ENCODE results near the gene DNAJB1. TPM values are rescaled to one million over a fixed set of nuclear protein-coding genes. Genes with fewer than 3 reads are reported as not detected.

Gene DNAJB1
- total RNA-seq, 4 donors from 2014 or later = 12.3 to 27.3 (median 16.6) TPM

GRCh38 chr19:14519860-14520407 lies 1.7 kb upstream of the DNAJB1 start:
- ATAC-seq (no peak), DNase-seq (no peak)
- Histone ChIP-seq H3K4me3 (no peak overlapping the region), H3K27me3 (no peaks in the 10 kb centered on the region), H3K4me1 (peaks cover 30% of the 10 kb centered on the region in 2 donors), H3K9me3 (no peaks in the 10 kb centered on the region), H3K36me3 (peaks cover 0 to 16% of the 10 kb centered on the region in 2 donors), H3K27ac (peak overlapping the region; percentile 95 to 100 (median 98))
- TF ChIP-seq POLR2A (IDR thresholded peaks at IDR 0.05) (no peak), CTCF (IDR thresholded peaks at IDR 0.05 in 4 of 5, conservative IDR thresholded peaks at IDR 0.05 in 1 of 5) (no peak)
- intact Hi-C loops (cut with DNase I; ENCODE audit: low total_unique reads) (loop anchor here (5.0 kb wide), 1 partner anchor 138 kb away; the partner anchor contains the start of gene ADGRE5), in situ Hi-C loops (cut with MboI; ENCODE audit: low sequenced_read_pairs in 4 of 4) (loop anchor here in 1 of 4 donors (10.0 kb wide), 1 partner anchor 45 kb away; no protein-coding TSS in a partner anchor)

GRCh38 chr19:14519245-14519859 lies 1.2 kb upstream of the DNAJB1 start:
- TF ChIP-seq POLR2A (IDR thresholded peaks at IDR 0.05) (no peak), CTCF (IDR thresholded peaks at IDR 0.05 in 4 of 5, conservative IDR thresholded peaks at IDR 0.05 in 1 of 5) (no peak)
- Histone ChIP-seq H3K4me3 (peak overlapping the region in 3 of 4 donors; percentile 40 to 59 (median 52)), H3K27me3 (no peaks in the 10 kb centered on the region), H3K4me1 (peaks cover 31 to 33% of the 10 kb centered on the region in 2 donors), H3K36me3 (peaks cover 0 to 22% of the 10 kb centered on the region in 2 donors), H3K9me3 (no peaks in the 10 kb centered on the region), H3K27ac (peak overlapping the region; percentile 95 to 100 (median 98))
- in situ Hi-C loops (cut with MboI; ENCODE audit: low sequenced_read_pairs in 4 of 4) = loop anchor here in 1 of 4 donors (10.0 kb wide), 1 partner anchor 45 kb away; no protein-coding TSS in a partner anchor
- DNase-seq (no peak), ATAC-seq (no peak)
- intact Hi-C loops (cut with DNase I; ENCODE audit: low total_unique reads) = loop anchor here (5.0 kb wide), 1 partner anchor 137 kb away; the partner anchor contains the start of gene ADGRE5

- peak; percentile 18 to 28 for ATAC-seq
- DNase-seq = no peak
- no peaks in the 10 kb centered on the region for H3K27me3 ChIP-seq
- in situ Hi-C loops (cut with MboI; ENCODE audit: low sequenced_read_pairs in 4 of 4) (loop anchor here in 1 of 4 donors (10.0 kb wide), 1 partner anchor 47 kb away; no protein-coding TSS in a partner anchor), intact Hi-C loops (cut with DNase I; ENCODE audit: low total_unique reads) (loop anchor here (5.0 kb wide), 1 partner anchor 135 kb away; the partner anchor contains the start of gene ADGRE5)
- H3K36me3 ChIP-seq = peaks cover 0 to 22% of the 10 kb centered on the region in 2 donors
- peaks cover 31 to 33% of the 10 kb centered on the region in 2 donors for H3K4me1 ChIP-seq
- no peaks in the 10 kb centered on the region for H3K9me3 ChIP-seq
- peak overlapping the region; percentile 96 to 100 (median 100) for H3K27ac ChIP-seq
- H3K4me3 ChIP-seq = peak overlapping the region; percentile 68 to 99 (median 88)
- TF ChIP-seq CTCF (IDR thresholded peaks at IDR 0.05 in 4 of 5, conservative IDR thresholded peaks at IDR 0.05 in 1 of 5) (no peak), POLR2A (IDR thresholded peaks at IDR 0.05) (no peak)
Measured at GRCh38 chr19:14517446-14517839, 754 bp downstream of the DNAJB1 start.

GRCh38 chr19:14516746-14517438 lies 1.3 kb downstream of the DNAJB1 start:
- intact Hi-C loops (cut with DNase I; ENCODE audit: low total_unique reads) = loop anchor here (5.0 kb wide), 1 partner anchor 135 kb away; the partner anchor contains the start of gene ADGRE5
- no peak for DNase-seq
- Histone ChIP-seq H3K9me3 (no peaks in the 10 kb centered on the region), H3K4me1 (peaks cover 31 to 33% of the 10 kb centered on the region in 2 donors), H3K4me3 (peak overlapping the region; percentile 68 to 99 (median 88)), H3K36me3 (peaks cover 0 to 22% of the 10 kb centered on the region in 2 donors), H3K27me3 (no peaks in the 10 kb centered on the region), H3K27ac (peak overlapping the region; percentile 96 to 100 (median 100))
- in situ Hi-C loops (cut with MboI; ENCODE audit: low sequenced_read_pairs in 4 of 4) = loop anchor here in 1 of 4 donors (10.0 kb wide), 1 partner anchor 48 kb away; no protein-coding TSS in a partner anchor
- TF ChIP-seq POLR2A (IDR thresholded peaks at IDR 0.05) (no peak), CTCF (IDR thresholded peaks at IDR 0.05 in 4 of 5, conservative IDR thresholded peaks at IDR 0.05 in 1 of 5) (no peak)
- no peak for ATAC-seq
